Measurements from ENCODE around the gene GMDS.

Gene GMDS

GRCh38 chr6:2132416-2132815 lies 113.0 kb downstream of the GMDS start:
- DNase-seq: no peak

GRCh38 chr6:2129182-2129621 lies 116.2 kb downstream of the GMDS start:
- no peak for DNase-seq

DNA sequence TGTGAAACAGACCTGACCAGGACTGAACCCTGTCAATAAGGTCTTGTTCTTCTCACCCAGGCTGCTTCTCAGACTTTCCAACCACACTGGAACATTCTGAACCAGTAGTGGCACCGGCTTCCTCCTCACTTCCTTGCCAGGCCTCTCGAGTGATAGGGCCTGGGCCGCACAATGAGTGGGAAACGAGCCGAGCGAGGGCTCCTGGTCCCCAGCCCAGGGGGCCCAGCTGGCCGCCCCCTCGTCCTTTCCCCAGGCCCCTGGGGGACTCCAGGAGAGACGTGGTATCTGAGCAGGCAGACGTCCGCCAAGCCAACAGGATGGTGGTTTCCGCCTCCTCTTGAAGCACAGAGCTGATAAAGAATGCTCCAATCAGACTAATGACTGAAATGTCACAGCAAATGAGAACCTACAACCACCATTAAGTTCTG lies 117.9 kb downstream of the GMDS start:
- DNase-seq: no peak

- no peak for DNase-seq
These were observed 119.1 kb downstream of the GMDS start for GRCh38 chr6:2126351-2126750.

- no peak for DNase-seq
These were observed 120.2 kb downstream of the GMDS start for GRCh38 chr6:2125158-2125557.

DNA sequence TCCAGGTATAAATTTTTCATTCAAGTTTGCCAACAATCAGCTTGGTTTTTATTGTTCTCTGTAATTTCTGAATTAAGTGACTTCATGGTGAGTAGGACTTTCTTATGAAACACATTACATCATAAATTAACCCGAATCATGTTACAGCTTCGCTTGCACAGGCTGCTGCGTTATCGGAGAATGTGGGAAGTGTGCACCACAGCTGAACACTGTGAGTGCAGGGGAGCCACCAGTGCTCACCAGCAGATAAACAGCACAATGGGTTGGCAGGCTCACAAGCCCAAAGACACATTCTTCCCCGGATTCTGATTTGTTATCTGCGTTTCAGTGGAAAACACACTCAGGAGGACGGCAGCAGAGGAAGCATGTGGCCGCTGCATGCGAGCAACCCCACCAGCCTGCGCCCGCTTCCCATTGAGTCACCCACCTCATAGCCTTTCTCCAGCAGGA lies 121.1 kb downstream of the GMDS start:
- no peak for DNase-seq

DNA sequence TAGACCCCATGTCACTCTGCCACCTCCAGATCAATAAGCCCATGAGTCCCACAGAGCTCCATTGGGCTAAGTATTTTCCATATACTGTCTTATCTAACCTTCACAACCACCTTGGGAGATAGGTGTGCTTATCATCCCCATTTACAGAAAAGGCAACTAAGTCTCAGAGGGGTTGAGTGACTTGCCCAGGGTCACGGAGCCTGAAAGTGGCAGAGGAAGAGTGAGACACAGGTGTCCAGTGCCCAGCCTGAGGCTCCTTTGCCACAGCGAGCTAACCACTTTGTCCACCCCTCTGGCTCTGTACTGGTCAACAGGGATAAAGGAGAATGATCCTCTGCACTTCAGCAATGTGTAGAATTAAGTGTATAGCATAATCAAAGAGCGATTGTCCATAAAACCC lies 124.5 kb downstream of the GMDS start:
- no peak for DNase-seq

DNA sequence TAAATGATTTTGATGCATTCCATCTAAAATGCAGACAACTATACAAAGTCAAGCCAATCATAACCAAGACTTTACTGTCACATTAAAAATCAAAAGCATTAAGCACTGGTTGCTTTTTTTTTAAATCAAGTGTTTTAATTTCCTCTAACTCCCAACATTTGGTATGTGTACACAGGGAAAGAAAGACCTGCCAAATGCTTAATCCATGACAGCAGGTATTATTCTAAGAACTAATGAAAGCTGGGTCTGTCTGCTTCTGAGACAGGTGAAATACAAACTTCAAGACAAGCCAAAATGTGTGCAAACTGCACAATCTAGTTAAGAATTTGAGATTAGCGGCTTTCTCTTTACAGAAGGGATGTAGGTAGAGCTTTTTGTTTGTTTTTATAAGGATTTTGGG lies 126.1 kb downstream of the GMDS start:
- DNase-seq: no peak

DNA sequence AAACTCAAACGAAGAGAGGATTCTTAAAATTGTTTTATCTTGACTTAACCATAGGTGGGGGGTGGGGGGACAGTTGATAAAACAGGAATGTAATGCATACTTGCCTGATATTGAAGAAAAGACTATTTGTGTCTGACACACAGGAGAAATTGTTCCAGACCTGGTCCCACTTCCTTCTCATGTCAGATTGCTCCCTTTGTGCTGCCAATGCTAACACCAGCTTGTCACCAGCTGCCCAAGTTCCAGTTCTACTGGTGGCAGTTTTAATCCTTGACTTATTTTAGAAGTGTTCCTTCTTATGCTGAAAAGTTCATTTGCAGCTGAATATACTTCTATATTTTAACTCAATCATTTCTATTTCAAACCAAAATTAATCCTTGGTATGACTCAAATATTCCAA lies 127.3 kb downstream of the GMDS start:
- no peak for DNase-seq

GRCh38 chr6:2117447-2117846 lies 128.0 kb downstream of the GMDS start:
- DNase-seq: no peak

GRCh38 chr6:2116496-2116895 lies 128.9 kb downstream of the GMDS start:
- no peak for DNase-seq

GRCh38 chr6:2114100-2114499 lies 131.3 kb downstream of the GMDS start:
- no peak for DNase-seq

GRCh38 chr6:2111162-2111677 lies 134.2 kb downstream of the GMDS start:
- peak; percentile 11 for DNase-seq

DNA sequence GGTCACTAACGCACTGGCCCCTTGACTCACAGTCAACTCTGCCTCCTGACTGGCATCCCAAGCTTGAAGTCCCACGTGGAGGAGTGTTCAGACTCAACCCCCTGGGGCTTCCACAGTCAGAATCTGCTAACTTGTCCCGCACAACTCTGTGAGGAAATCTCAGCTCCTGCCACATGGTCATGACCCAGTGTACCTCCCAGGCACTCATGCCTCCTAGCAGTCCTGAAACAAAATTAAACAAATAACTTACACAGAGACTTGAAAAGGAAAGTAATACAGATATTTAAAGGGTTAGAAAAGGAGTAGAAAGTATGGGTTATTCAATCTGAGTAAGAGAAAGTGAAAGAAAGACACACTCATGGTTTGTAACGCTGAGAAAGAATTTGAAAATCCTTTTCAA lies 134.9 kb downstream of the GMDS start:
- no peak for DNase-seq

DNA sequence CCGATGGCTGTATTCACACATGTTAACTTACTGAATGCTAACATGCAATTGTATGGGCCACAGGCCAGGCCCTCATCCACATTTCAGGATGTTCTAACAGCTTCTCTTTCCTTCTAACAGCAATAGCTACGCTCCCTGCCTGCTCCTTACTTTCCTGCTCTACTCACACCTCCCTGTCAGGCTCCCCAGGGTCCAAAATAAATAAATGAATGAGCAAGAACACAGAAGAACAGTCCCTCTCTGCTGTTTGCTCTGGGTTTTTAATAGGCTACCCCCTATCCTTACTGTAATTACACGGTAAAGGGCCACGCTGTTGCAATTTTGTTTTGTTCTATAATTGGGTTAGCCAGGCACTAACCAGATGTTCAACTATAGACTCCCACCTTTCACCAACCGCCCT lies 135.6 kb downstream of the GMDS start:
- no peak for DNase-seq

DNA sequence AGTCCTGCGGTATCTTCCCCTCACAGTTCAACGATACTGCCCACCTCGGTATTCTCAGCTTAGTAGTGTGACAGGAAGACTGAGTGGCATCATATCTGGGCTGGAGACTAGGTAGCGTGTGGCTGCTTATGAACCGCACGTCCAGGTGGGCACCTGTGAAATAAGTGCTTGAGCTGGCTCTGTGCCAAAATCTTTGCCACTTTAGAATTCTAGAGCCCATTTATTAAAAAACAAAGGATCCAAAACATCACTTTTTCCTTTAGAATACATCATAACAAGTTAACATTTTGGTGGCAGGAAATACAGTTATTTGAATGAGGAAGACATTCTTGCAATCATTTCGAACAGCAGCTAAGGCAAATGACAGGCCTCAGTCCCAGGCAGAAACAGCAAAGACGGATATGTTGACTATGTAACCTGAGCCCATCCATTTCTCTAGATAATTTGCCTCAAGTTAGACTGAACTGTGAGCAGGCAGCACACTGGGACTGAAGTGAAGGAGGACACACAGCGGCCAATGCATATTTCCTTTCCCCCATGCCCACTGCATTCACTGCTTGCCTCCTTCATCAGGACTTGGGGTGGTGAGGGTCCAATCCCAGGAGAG lies 136.6 kb downstream of the GMDS start:
- DNase-seq: no peak

DNA sequence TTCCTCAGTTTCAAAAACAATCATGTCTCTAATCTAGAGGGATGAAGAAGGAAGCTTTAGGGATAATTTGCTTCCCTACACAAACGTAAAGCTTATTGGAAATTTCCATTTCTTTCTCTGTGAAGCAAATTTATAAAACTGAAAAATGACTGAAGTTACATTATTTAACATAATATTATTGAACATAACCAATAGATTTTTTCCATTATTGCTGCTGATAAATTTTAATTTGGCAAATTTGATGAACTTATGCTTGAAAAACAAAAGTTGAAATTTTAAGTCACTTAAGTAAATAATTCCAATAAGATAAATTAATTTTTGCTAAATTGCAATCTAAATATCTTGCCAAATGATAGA lies 140.9 kb downstream of the GMDS start:
- DNase-seq: no peak

DNA sequence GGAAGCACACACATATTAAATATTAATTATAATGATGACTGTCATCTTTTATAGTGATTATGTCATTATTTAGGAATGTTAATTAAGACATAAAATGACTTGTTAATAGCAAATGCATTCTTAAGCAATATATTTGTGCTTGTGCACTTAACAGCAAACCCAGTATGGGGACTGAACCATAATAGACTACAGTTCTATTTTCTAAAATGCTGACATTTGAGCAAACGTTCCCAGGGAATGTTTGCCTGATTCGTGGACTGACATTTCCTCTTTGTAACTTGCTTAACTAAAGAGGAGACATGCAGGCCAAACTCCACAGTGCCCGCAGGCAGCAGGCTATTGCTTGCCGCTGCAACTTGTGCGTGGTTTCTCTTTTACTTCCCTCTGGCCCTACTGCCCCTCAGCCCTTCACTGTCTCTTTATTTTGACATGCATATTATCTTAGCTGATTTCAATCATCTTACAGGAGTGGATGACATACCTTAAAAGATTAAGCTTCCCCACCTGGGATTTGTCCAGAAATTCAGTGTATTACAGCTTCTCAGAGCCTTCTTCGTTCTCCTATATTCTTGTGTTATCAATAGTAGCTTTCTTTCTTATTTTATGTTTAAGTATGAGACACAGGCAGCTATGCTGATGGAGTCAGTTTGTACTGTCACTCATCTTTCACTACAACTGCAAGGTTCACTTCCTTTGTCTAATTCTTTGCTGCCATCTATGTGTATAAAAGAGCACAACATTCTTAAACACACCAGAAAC lies 141.5 kb downstream of the GMDS start:
- DNase-seq: peak; percentile 31

- DNase-seq: no peak
These were observed 142.4 kb downstream of the GMDS start for GRCh38 chr6:2102966-2103365.

DNA sequence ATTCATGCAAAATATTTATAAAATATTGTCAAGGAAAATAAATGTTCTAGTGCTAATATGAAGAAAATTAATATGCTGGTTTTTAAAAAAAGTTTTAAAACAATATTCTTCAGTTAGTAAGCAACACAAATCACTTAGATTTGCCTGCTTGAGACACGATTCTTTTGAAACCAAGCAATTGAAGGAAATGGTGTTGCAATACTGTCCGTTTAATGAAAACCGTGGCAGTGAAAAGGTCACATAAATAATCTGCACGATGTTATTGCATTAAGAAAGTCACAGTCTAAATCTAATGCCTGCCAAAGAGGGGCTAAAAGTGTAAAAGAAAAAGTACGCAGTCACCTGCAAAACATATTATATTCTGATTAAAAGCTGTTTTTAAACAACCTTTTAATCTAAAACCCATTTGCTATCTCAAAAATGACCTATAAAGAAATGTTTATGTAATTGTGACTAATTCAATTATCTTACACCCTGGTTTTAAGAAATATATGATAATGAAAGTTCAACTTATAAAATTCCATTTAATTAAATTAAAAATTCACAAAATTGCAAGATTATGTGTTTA lies 143.0 kb downstream of the GMDS start:
- no peak for DNase-seq

DNA sequence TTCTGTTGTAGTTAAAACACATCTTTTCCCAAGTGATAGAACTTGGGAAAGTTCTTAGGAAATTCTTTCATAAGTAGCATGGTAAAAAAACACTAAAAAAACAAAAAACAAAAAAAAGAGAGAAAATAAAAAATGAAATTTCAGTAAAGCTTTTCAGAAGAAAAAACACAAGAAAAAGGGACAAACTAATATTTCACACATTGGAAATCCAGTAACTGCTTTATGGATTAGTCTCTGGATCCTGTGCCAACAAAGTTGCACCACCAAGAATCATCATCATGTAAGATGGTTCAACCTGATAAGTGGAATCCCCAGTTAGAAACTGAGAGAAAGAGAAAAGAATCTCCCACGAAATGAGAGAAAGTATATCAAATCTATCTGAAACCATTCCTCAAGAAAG lies 144.2 kb downstream of the GMDS start:
- no peak for DNase-seq

DNA sequence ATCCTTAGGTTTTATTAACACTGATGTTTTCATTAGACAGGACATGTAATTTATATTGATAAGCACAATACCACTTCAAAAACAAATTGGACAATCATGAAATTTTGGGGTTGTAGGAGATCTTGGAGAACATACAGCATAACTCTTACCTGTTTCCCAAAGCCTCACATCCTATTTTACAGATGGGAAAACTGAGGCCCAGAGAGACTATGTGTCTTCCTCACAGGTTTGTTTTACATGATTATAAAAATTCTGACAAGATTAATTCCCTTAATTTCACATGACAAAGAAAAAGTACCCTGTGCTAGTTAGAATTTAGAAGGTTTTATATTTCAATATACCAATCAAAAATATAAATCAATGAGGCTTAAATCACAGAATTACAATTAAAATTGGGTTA lies 145.5 kb downstream of the GMDS start:
- no peak for DNase-seq

GRCh38 chr6:2097464-2097863 lies 147.9 kb downstream of the GMDS start:
- no peak for DNase-seq

DNA sequence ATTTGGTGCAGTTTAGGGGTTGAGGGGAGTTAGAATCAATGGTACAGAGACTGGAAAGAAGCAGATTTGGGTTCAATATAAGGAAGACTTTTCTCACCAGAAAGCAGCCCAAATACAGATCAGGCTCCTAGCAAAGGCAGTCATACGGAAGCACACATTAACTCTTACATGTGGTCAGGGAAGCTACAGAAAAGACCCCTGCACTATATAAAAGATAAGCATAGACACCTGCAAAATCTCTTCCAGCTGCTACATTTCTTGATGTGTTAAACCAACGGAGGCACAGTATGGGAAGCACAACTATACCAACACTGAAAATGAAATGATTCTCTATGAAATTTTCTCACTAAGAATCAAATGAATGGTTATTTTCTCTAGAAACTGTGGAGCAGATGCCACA lies 150.8 kb downstream of the GMDS start:
- no peak for DNase-seq
